CD4-positive, alpha-beta memory T cell (primary cell): ENCODE results near the gene ZNF48. TPM values are rescaled to one million over a fixed set of nuclear protein-coding genes. Genes with fewer than 3 reads are reported as not detected.

ENCODE experiments used
- CTCF ChIA-PET: fragments of 350-600 bp; sonication (Branson Sonifier 250); formaldehyde crosslinking; loops from one replicate; lab custom pipeline; 2021; ENCODE audit warnings: inconsistent platforms; ENCODE audit not compliant: partially characterized antibody; lab: Charles Lee
- POLR2A ChIA-PET: fragments of 350-600 bp; sonication (Branson Sonifier 250); formaldehyde crosslinking; loops from one replicate; lab custom pipeline; 2021; ENCODE audit not compliant: partially characterized antibody; lab: Charles Lee
- DNase-seq, 5 donors: peaks; one replicate each; pipeline versions ENCODE4 v3.0.0 to v3.0.0-alpha.2; 2020 to 2022; ENCODE audit warnings: mixed read lengths in 1 of 5
- H3K27ac ChIP-seq: one replicate; pipeline ENCODE4 v1.7.0; 2013; ENCODE audit warnings: low read depth, low read length
- H3K27me3 ChIP-seq: 2 replicates; pipeline ENCODE4 v1.7.0; 2013; ENCODE audit warnings: mild to moderate bottlenecking, low read length, moderate library complexity; ENCODE audit not compliant: insufficient read depth
- H3K36me3 ChIP-seq: 2 replicates; pipeline ENCODE4 v1.7.0; 2013; ENCODE audit warnings: mild to moderate bottlenecking, low read length, moderate library complexity; ENCODE audit not compliant: insufficient read depth
- H3K4me1 ChIP-seq: 2 replicates; pipeline ENCODE4 v1.7.0; 2013; ENCODE audit warnings: mild to moderate bottlenecking, low read length, moderate library complexity; ENCODE audit not compliant: insufficient read depth
- H3K4me3 ChIP-seq, 2 donors: one replicate each; pipeline ENCODE4 v1.7.0; 2013; ENCODE audit warnings: low read length in 2 of 2, mild to moderate bottlenecking in 1 of 2
- H3K9me3 ChIP-seq, 2 donors: one replicate each; pipeline ENCODE4 v1.7.0; 2013; ENCODE audit warnings: low read length in 2 of 2, control low read depth in 1 of 2; ENCODE audit not compliant: control insufficient read depth in 1 of 2
- H3K27ac Mint-ChIP-seq, 7 donors: one replicate each; pipeline ENCODE4 v1.8.0; 2020 to 2021; ENCODE audit warnings: mixed read lengths in 7 of 7, mild to moderate bottlenecking in 6 of 7, inconsistent platforms in 3 of 7, moderate library complexity in 3 of 7
- H3K27me3 Mint-ChIP-seq, 2 donors: one replicate each; pipeline ENCODE4 v1.8.0; 2020 to 2021; ENCODE audit warnings: mixed read lengths in 2 of 2
- H3K36me3 Mint-ChIP-seq, 2 donors: one replicate each; pipeline ENCODE4 v1.8.0; 2020 to 2021; ENCODE audit warnings: mixed read lengths in 2 of 2, inconsistent platforms in 1 of 2, mild to moderate bottlenecking in 1 of 2
- H3K4me1 Mint-ChIP-seq, 4 donors: one replicate each; pipeline ENCODE4 v1.8.0; 2020 to 2021; ENCODE audit warnings: mixed read lengths in 4 of 4, mild to moderate bottlenecking in 1 of 4
- H3K4me3 Mint-ChIP-seq, 8 donors: one replicate each; pipeline ENCODE4 v1.8.0; 2020 to 2021; ENCODE audit warnings: mixed read lengths in 8 of 8, mild to moderate bottlenecking in 7 of 8, moderate library complexity in 6 of 8, inconsistent platforms in 3 of 8
- H3K9me3 Mint-ChIP-seq, 8 donors: one replicate each; pipeline ENCODE4 v1.8.0; 2020 to 2021; ENCODE audit warnings: mixed read lengths in 8 of 8, mild to moderate bottlenecking in 5 of 8, inconsistent platforms in 3 of 8, moderate library complexity in 1 of 8
- intact Hi-C: fragments of 100-400 bp; cut with micrococcal nuclease; formaldehyde crosslinking; loops from one replicate; pipeline ENCODE4 v1.15.1; 2023
- polyA plus RNA-seq, 2 donors: library from polyadenylated mRNA; unstranded; fragments of 300-500 nt; fragmentation: Illumina TruSeq; gene quantifications; one replicate each; pipeline ENCODE4 v1.2.3, GENCODE V29; 2021
- total RNA-seq, 2 experiments: library from RNA; stranded (reverse); gene quantifications; one replicate each; pipeline ENCODE4 v1.2.3, GENCODE V29; 2021

ZNF48 gene
- total RNA-seq = 10 to 100 TPM; 15.8 to 16.7 TPM
- 10 to 100 TPM in 1 of 2 donors, 1 to 10 TPM in 1; 5.5 to 10.7 TPM for polyA plus RNA-seq

GRCh38 chr16:30395155-30395991, at the start of gene ZNF48:
Gene ZNF48, plus strand, starts transcription at chr16:30395420. Its CDS starts 375 bp downstream, at chr16:30395795.
- POLR2A ChIA-PET = interaction anchor here (0.8 to 23.0 kb wide), 13 partner anchors 9 to 330 kb away, joined by 3 to 540 read pairs (median 6); partner anchors contain the start of genes ALDOA, CD2BP2, CORO1A and DCTPP1
- peaks cover 32% of the 10 kb centered on the region for H3K4me1 ChIP-seq
- peak within 1 kb of the TSS; percentile 56 for H3K27ac ChIP-seq
- CTCF ChIA-PET = interaction anchor here (1.0 to 5.9 kb wide), 10 partner anchors 9 to 140 kb away, joined by 3 to 33 read pairs (median 4); partner anchors contain the start of genes SEPTIN1, TBC1D10B and ZNF771
- H3K27me3 Mint-ChIP-seq = no peaks in the 10 kb centered on the region
- DNase-seq = peak in 4 of 5 donors; percentile 44 to 65 (median 53)
- no peaks in the 10 kb centered on the region for H3K9me3 ChIP-seq
- peaks cover 5 to 16% of the 10 kb centered on the region in 2 donors for H3K36me3 Mint-ChIP-seq
- H3K27ac Mint-ChIP-seq = peak within 1 kb of the TSS; percentile 58 to 92 (median 84)
- peaks cover 15 to 39% (median 26%) of the 10 kb centered on the region in 4 donors for H3K4me1 Mint-ChIP-seq
- H3K9me3 Mint-ChIP-seq = no peaks in the 10 kb centered on the region
- H3K27me3 ChIP-seq = no peaks in the 10 kb centered on the region
- peak within 1 kb of the TSS; percentile 83 to 96 (median 89) for H3K4me3 Mint-ChIP-seq
- peaks cover 13% of the 10 kb centered on the region for H3K36me3 ChIP-seq
- intact Hi-C loops = loop anchor here (1.0 to 2.0 kb wide), 3 partner anchors 13 to 40 kb away; partner anchors contain the start of genes CD2BP2 and SEPTIN1
- peak within 1 kb of the TSS; percentile 18 to 73 for H3K4me3 ChIP-seq

GRCh38 chr16:30346286-30346685, 48.9 kb upstream of the ZNF48 start:
- Mint-ChIP-seq H3K36me3 (peaks cover 8 to 18% of the 10 kb centered on the region in 2 donors), H3K4me3 (no peak overlapping the region), H3K4me1 (peaks cover 1 to 5% (median 3%) of the 10 kb centered on the region in 4 donors), H3K27ac (peak overlapping the region in 1 of 7 donors; percentile 56), H3K27me3 (no peaks in the 10 kb centered on the region), H3K9me3 (no peaks in the 10 kb centered on the region)
- intact Hi-C loops = no loop called here
- no peaks in the 10 kb centered on the region for H3K27me3 ChIP-seq
- DNase-seq = no peak
- ChIA-PET POLR2A (interaction anchor here (1.7 kb wide), 1 partner anchor 8 kb away, joined by 7 read pairs; the partner anchor contains the start of gene CD2BP2), CTCF (interaction anchor here (1.0 kb wide), 1 partner anchor 63 kb away, joined by 4 read pairs; no protein-coding TSS in a partner anchor)
- H3K27ac ChIP-seq = no peak overlapping the region
- H3K4me3 ChIP-seq = no peak overlapping the region
- no peaks in the 10 kb centered on the region for H3K9me3 ChIP-seq
- H3K36me3 ChIP-seq = peaks cover 11% of the 10 kb centered on the region
- no peaks in the 10 kb centered on the region for H3K4me1 ChIP-seq

- no peaks in the 10 kb centered on the region for H3K27me3 ChIP-seq
- H3K4me1 ChIP-seq = peaks cover under 1% of the 10 kb centered on the region
- no peak overlapping the region for H3K4me3 ChIP-seq
- Mint-ChIP-seq H3K9me3 (no peaks in the 10 kb centered on the region), H3K36me3 (peaks cover 13 to 35% of the 10 kb centered on the region in 2 donors), H3K27me3 (no peaks in the 10 kb centered on the region), H3K4me1 (peaks cover 1 to 11% (median 3%) of the 10 kb centered on the region in 4 donors), H3K27ac (no peak overlapping the region), H3K4me3 (no peak overlapping the region)
- H3K9me3 ChIP-seq = no peaks in the 10 kb centered on the region
- ChIA-PET POLR2A (interaction anchor here (0.8 kb wide), 1 partner anchor 13 kb away, joined by 4 read pairs; no protein-coding TSS in a partner anchor), CTCF (no interaction called here)
- no peak for DNase-seq
- intact Hi-C loops = no loop called here
- peaks cover 29% of the 10 kb centered on the region for H3K36me3 ChIP-seq
- no peak overlapping the region for H3K27ac ChIP-seq
These were observed 47.1 kb upstream of the ZNF48 start for GRCh38 chr16:30348113-30348512.

DNA sequence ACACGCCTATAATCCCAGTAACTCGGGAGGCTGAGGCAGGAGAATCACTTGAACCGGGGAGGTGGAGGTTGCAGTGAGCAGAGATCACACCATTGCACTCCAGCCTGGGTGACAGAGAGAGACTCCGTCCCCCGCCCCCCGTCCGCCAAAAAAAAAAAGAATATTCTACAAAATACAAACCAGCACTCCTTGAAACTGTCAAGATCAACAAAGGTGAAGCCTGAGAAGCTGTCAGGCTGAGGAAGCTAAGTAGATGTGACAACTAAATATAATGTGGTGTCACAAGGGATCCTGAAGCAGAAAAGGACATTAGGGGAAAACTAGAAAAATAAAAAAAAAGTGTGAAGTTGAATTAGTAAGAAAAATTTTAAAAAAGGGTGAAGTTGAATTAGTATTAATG, 46.3 kb upstream of the ZNF48 start:
- no peaks in the 10 kb centered on the region for H3K9me3 Mint-ChIP-seq
- H3K27me3 Mint-ChIP-seq = no peaks in the 10 kb centered on the region
- no peak overlapping the region for H3K27ac ChIP-seq
- H3K4me1 ChIP-seq = peaks cover 9% of the 10 kb centered on the region
- H3K4me3 ChIP-seq = no peak overlapping the region
- peak overlapping the region in 2 of 7 donors; percentile 23 to 64 for H3K27ac Mint-ChIP-seq
- ChIA-PET POLR2A (interaction anchor here (0.7 kb wide), 1 partner anchor 285 kb away, joined by 3 read pairs; no protein-coding TSS in a partner anchor), CTCF (interaction anchor here (1.1 kb wide), 1 partner anchor 11 kb away, joined by 3 read pairs; no protein-coding TSS in a partner anchor)
- H3K9me3 ChIP-seq = no peaks in the 10 kb centered on the region
- no peaks in the 10 kb centered on the region for H3K27me3 ChIP-seq
- H3K36me3 Mint-ChIP-seq = peaks cover 13 to 40% of the 10 kb centered on the region in 2 donors
- peaks cover 33% of the 10 kb centered on the region for H3K36me3 ChIP-seq
- no peak overlapping the region for H3K4me3 Mint-ChIP-seq
- no peak for DNase-seq
- intact Hi-C loops = no loop called here
- H3K4me1 Mint-ChIP-seq = peaks cover 1 to 16% (median 3%) of the 10 kb centered on the region in 4 donors

- ChIA-PET CTCF (interaction anchor here (1.1 kb wide), 1 partner anchor 10 kb away, joined by 3 read pairs; no protein-coding TSS in a partner anchor), POLR2A (no interaction called here)
- Mint-ChIP-seq H3K9me3 (no peaks in the 10 kb centered on the region), H3K4me1 (peaks cover 4 to 23% (median 10%) of the 10 kb centered on the region in 4 donors), H3K27ac (peak overlapping the region in 4 of 7 donors; percentile 15 to 71 (median 58)), H3K4me3 (no peak overlapping the region), H3K36me3 (peaks cover 18 to 46% of the 10 kb centered on the region in 2 donors), H3K27me3 (no peaks in the 10 kb centered on the region)
- no peak for DNase-seq
- Histone ChIP-seq H3K36me3 (peaks cover 33% of the 10 kb centered on the region), H3K27me3 (no peaks in the 10 kb centered on the region), H3K4me3 (no peak overlapping the region), H3K27ac (no peak overlapping the region), H3K9me3 (no peaks in the 10 kb centered on the region), H3K4me1 (peaks cover 15% of the 10 kb centered on the region)
- intact Hi-C loops = no loop called here
These were observed 45.5 kb upstream of the ZNF48 start for GRCh38 chr16:30349675-30350074.

DNA sequence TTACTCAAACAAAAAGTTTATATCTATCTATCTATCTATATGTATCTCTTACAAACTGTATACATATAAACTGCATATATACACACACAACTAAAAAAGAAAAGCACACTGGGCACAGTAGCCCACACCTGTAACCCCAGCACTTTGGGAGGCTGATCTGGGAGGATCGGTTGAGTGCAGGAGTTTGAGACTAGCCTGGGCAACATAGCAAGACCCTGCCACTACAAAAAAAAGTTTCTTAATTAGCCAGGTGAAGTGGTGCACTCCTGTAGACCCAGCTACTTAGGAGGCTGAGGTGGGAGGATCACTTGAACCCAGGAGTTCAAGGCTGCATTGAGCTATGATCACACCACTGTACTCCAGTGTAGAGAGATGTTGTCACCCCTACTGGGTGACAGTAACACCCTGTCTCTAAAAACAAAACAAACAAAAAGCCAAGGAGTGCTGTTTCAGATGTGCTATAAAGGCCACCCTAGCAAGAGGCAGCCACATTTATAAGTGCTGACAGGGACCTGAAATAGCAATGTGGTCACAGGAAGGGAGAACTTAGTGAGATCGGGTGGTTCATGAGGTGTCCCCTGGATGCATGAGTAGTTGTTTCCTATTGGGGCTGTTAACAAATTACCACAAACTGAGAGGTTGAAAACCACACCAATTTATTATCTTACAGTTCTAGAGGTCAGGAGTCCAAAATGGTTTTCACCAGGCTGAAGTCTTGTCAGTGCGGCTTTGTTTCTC, 44.9 kb upstream of the ZNF48 start:
- Histone ChIP-seq H3K9me3 (no peaks in the 10 kb centered on the region), H3K27me3 (no peaks in the 10 kb centered on the region), H3K36me3 (peaks cover 33% of the 10 kb centered on the region), H3K4me1 (peaks cover 16% of the 10 kb centered on the region), H3K4me3 (no peak overlapping the region), H3K27ac (no peak overlapping the region)
- Mint-ChIP-seq H3K4me3 (peak overlapping the region in 2 of 8 donors; percentile 11 to 16), H3K4me1 (peaks cover 7 to 27% (median 13%) of the 10 kb centered on the region in 4 donors), H3K36me3 (peaks cover 18 to 51% of the 10 kb centered on the region in 2 donors), H3K27ac (peak overlapping the region in 6 of 7 donors; percentile 18 to 87 (median 51)), H3K9me3 (no peaks in the 10 kb centered on the region), H3K27me3 (no peaks in the 10 kb centered on the region)
- no peak for DNase-seq
- CTCF ChIA-PET = interaction anchor here (1.1 kb wide), 1 partner anchor 9 kb away, joined by 3 read pairs; no protein-coding TSS in a partner anchor
- intact Hi-C loops = no loop called here
- POLR2A ChIA-PET = no interaction called here
